Measurements from ENCODE around the gene NDEL1.

The NDEL1 gene

GRCh38 chr17:8506145-8506544 is 70.5 kb downstream of the NDEL1 start:
- H3K4me3 ChIP-seq (ENCODE audit: low read depth, low read length) = no peak overlapping the region
- no peak for TF ChIP-seq CTCF (IDR thresholded peaks at IDR 0.05; ENCODE audit: low read depth, low read length)

- no peak overlapping the region for H3K4me3 ChIP-seq (ENCODE audit: low read depth, low read length)
- no peak for TF ChIP-seq CTCF (IDR thresholded peaks at IDR 0.05; ENCODE audit: low read depth, low read length)
Observed at GRCh38 chr17:8514801-8515200, 79.1 kb downstream of the NDEL1 start.
